T-helper 2 cell treated with Interferon-gamma antibody and Interleukin-4, amounts not matched to agents 5 μg/mL and 100 μg/mL, for 36 hours (primary cell): ENCODE data around the gene PRPF6.

Experiments
- DNase-seq: peaks from one replicate; pipeline ENCODE4 v3.0.0; 2021; ENCODE audit warnings: low spot score
- H3K27ac Mint-ChIP-seq: one replicate; pipeline ENCODE4 v1.8.0; 2021; ENCODE audit warnings: mild to moderate bottlenecking, mixed read lengths
- H3K27me3 Mint-ChIP-seq: one replicate; pipeline ENCODE4 v1.8.0; 2021; ENCODE audit warnings: low read depth, mixed read lengths
- H3K36me3 Mint-ChIP-seq: one replicate; pipeline ENCODE4 v1.8.0; 2021; ENCODE audit warnings: low read depth, mixed read lengths
- H3K4me1 Mint-ChIP-seq: one replicate; pipeline ENCODE4 v1.8.0; 2021; ENCODE audit warnings: low read depth, mixed read lengths
- H3K4me3 Mint-ChIP-seq: one replicate; pipeline ENCODE4 v1.8.0; 2022; ENCODE audit warnings: mild to moderate bottlenecking, moderate library complexity, mixed read lengths
- H3K9me3 Mint-ChIP-seq: one replicate; pipeline ENCODE4 v1.8.0; 2021; ENCODE audit warnings: mixed read lengths

Gene PRPF6

DNA sequence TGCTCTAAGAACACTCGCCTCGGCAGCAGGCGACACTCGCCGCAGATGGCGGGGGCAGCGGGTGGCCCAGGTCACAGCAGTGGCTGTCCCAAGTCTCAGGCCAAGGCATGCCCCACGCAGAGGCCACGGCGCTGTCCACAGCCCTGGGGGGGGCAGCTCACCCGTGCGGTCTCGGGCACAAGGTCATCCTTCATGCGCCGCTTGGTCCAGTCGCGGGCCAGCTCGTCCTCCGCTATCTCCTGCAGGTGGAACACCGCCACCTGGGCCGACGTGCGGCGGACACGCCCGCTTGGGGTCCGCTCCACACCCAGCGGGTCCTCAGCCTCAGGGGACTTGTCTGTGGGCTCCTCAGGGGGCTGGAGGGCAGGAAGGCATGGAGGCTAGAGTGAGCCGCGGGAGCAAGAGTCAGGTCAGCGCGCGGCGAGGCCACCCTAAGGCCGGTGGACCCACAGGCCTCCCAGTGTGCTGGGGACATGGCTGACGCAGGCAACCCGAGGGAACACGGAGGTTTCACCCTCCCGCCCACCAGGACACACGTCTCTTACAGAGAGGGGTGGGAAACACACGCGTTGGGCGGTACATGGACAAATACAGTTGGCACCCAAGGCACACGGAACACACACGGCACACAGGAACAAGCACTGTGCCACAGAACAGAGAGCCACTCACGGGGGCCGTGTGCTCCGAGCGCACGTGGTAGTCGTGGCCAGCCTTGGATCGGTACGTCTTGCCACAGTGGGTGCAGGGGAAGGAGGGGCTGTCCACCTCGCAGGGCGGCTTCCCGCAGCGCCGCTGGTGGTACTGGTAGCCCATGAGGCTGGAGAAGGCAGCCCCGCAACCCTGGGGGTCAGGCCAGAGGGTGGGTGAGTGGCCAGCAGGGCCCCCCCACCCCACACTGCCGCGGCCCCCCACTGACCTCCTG, 18.2 kb upstream of the PRPF6 start:
- Mint-ChIP-seq H3K27me3 (no peaks in the 10 kb centered on the region), H3K4me3 (no peak overlapping the region), H3K9me3 (no peaks in the 10 kb centered on the region), H3K36me3 (peaks cover 33% of the 10 kb centered on the region), H3K27ac (no peak overlapping the region), H3K4me1 (peaks cover 2% of the 10 kb centered on the region)
- DNase-seq, result no peak

GRCh38 chr20:63963348-63963741, 17.6 kb upstream of the PRPF6 start:
- Mint-ChIP-seq H3K27ac (no peak overlapping the region), H3K4me3 (no peak overlapping the region), H3K27me3 (no peaks in the 10 kb centered on the region), H3K4me1 (peaks cover 3% of the 10 kb centered on the region), H3K36me3 (peaks cover 38% of the 10 kb centered on the region), H3K9me3 (no peaks in the 10 kb centered on the region)
- no peak for DNase-seq

- peaks cover 6% of the 10 kb centered on the region for H3K4me1 Mint-ChIP-seq
- no peaks in the 10 kb centered on the region for H3K9me3 Mint-ChIP-seq
- no peaks in the 10 kb centered on the region for H3K27me3 Mint-ChIP-seq
- H3K4me3 Mint-ChIP-seq, result no peak overlapping the region
- DNase-seq, result no peak
- no peak overlapping the region for H3K27ac Mint-ChIP-seq
- peaks cover 42% of the 10 kb centered on the region for H3K36me3 Mint-ChIP-seq
Measured at GRCh38 chr20:63963784-63964301, 17.1 kb upstream of the PRPF6 start.

DNA sequence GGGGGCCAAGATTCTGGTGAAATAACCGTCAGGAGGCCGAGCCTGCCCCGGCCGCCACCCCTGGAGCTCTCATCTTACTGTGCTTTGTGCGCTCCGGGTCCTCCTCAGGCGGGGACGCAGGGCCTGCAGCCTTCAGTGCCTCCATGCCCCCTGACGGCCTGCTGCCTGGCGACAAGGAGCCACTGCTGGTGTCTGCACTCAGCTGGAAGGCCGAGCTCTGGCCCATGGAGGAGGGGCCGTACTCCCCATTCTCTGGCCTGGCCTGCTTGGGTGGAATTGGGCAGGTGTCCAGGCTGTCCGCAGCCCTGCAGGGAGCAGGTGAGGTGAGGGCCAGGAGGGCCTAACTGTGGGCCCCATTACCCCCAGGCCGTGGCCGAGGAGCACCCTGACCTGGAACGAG, 16.5 kb upstream of the PRPF6 start:
- H3K9me3 Mint-ChIP-seq, result no peaks in the 10 kb centered on the region
- no peak overlapping the region for H3K27ac Mint-ChIP-seq
- peaks cover 9% of the 10 kb centered on the region for H3K4me1 Mint-ChIP-seq
- H3K36me3 Mint-ChIP-seq, result peaks cover 42% of the 10 kb centered on the region
- no peak overlapping the region for H3K4me3 Mint-ChIP-seq
- no peak for DNase-seq
- no peaks in the 10 kb centered on the region for H3K27me3 Mint-ChIP-seq

DNA sequence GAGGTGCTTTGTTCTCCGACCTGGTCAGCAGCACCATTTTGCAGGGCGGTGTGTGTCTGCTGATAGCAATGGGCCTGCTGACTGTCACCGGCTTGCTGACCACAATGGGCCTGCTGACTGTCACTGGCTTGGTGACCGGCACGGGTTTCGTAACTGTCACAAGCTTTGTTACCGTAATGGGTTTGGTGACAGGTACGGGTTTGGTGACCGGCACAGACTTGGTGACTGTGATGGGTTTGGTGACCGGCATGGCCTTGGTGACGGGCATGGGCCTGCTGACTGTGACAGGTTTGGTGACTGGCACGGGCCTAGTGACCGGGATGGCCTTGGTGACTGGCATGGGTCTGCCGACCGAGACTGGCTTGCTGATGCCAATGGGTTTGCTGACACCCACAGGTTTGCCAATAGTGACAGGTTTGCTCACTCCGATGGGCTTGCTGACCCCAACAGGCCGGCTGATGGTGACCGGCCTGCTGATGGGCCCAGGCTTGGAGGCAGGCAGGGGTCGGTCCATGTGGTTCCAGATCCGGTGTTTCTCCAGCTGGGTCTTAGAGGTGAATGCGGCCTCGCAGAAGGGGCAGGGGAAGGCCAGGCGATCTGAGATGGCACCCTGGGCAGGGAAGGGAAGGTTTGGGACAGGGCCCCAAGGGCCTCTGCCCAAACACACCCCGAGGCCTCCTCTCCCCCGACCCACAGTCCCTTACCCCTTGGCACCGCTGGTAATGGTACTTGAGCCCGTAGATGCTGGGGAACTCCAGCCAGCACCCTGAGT, 14.6 kb upstream of the PRPF6 start:
- no peak overlapping the region for H3K4me3 Mint-ChIP-seq
- H3K36me3 Mint-ChIP-seq, result peaks cover 35% of the 10 kb centered on the region
- no peaks in the 10 kb centered on the region for H3K27me3 Mint-ChIP-seq
- no peak overlapping the region for H3K27ac Mint-ChIP-seq
- peaks cover 9% of the 10 kb centered on the region for H3K4me1 Mint-ChIP-seq
- no peak for DNase-seq
- no peaks in the 10 kb centered on the region for H3K9me3 Mint-ChIP-seq

- H3K27ac Mint-ChIP-seq, result no peak overlapping the region
- no peak overlapping the region for H3K4me3 Mint-ChIP-seq
- peaks cover 9% of the 10 kb centered on the region for H3K4me1 Mint-ChIP-seq
Measured at GRCh38 chr20:63966944-63967322, 14.0 kb upstream of the PRPF6 start.

GRCh38 chr20:63967330-63968135, 13.4 kb upstream of the PRPF6 start:
- no peak overlapping the region for H3K4me3 Mint-ChIP-seq
- no peaks in the 10 kb centered on the region for H3K9me3 Mint-ChIP-seq
- no peak for DNase-seq
- no peaks in the 10 kb centered on the region for H3K27me3 Mint-ChIP-seq
- H3K4me1 Mint-ChIP-seq, result peaks cover 9% of the 10 kb centered on the region
- H3K27ac Mint-ChIP-seq, result no peak overlapping the region
- peaks cover 31% of the 10 kb centered on the region for H3K36me3 Mint-ChIP-seq

More at GRCh38 chr20:63966944-63967322, 14.0 kb upstream of the PRPF6 start:
- Mint-ChIP-seq H3K9me3 (no peaks in the 10 kb centered on the region), H3K27me3 (no peaks in the 10 kb centered on the region), H3K36me3 (peaks cover 31% of the 10 kb centered on the region)
- DNase-seq, result no peak

DNA sequence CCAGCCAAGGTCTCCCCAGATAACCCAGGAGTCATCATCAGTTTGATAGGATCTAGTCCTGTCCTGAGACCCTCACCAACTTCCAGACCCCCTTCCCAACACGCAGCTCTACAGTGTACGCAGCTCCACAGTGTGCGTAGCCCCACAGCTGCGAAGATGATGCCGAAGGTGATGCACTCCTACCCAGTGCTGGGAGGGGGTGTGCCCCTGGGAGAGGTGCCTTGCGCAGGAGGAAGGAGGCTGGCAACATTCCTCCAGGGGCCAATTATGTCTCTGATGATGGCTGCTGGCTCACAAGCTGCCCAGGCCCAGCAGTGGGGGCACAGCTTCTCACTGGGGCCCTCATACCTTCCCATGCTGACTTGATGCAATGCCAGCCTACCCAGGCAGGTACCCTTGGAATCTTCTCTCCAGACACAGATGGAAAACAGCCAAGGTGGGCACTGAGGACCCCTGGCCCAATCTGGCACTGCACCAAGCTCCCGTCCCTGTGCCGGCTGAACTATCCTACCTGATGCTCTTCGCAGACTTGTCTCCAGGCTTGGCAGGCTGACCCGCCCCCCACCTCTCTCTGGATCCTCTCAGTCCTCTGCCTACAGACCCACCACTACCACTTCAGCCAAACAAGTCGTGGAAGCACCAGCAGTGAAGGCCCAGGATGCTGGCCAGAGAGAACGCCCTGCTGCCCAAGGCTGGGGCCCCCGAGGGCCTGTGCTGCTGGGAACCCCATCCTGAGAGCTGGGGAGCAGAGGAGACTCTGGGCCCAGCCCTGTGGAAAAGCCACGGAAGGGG, 12.6 kb upstream of the PRPF6 start:
- H3K4me3 Mint-ChIP-seq, result peak overlapping the region; percentile 86
- no peaks in the 10 kb centered on the region for H3K9me3 Mint-ChIP-seq
- no peak for DNase-seq
- peaks cover 10% of the 10 kb centered on the region for H3K4me1 Mint-ChIP-seq
- H3K27me3 Mint-ChIP-seq, result no peaks in the 10 kb centered on the region
- peaks cover 30% of the 10 kb centered on the region for H3K36me3 Mint-ChIP-seq
- peak overlapping the region; percentile 82 for H3K27ac Mint-ChIP-seq

GRCh38 chr20:63968928-63969760, 11.8 kb upstream of the PRPF6 start:
- Mint-ChIP-seq H3K4me1 (peaks cover 13% of the 10 kb centered on the region), H3K4me3 (peak overlapping the region; percentile 86)
- no peak for DNase-seq

GRCh38 chr20:63969838-63970713, 10.9 kb upstream of the PRPF6 start, which contains the start of gene ZNF512B:
Gene ZNF512B (minus strand): TSS chr20:63969930. CDS start chr20:63967950, 1,980 bp downstream.
- Mint-ChIP-seq H3K4me1 (peaks cover 13% of the 10 kb centered on the region), H3K27ac (peak within 1 kb of the TSS; percentile 82), H3K4me3 (peak within 1 kb of the TSS; percentile 86), H3K36me3 (peaks cover 34% of the 10 kb centered on the region), H3K9me3 (no peaks in the 10 kb centered on the region), H3K27me3 (no peaks in the 10 kb centered on the region)
- peak; percentile 43 for DNase-seq

More at GRCh38 chr20:63968928-63969760, 11.8 kb upstream of the PRPF6 start:
- Mint-ChIP-seq H3K36me3 (peaks cover 31% of the 10 kb centered on the region), H3K9me3 (no peaks in the 10 kb centered on the region), H3K27me3 (no peaks in the 10 kb centered on the region), H3K27ac (peak overlapping the region; percentile 82)

- peak overlapping the region; percentile 72 for H3K27ac Mint-ChIP-seq
- H3K4me1 Mint-ChIP-seq, result peaks cover 13% of the 10 kb centered on the region
Measured at GRCh38 chr20:63970714-63971431, 10.1 kb upstream of the PRPF6 start.

More at GRCh38 chr20:63970714-63971431, 10.1 kb upstream of the PRPF6 start:
- Mint-ChIP-seq H3K4me3 (peak overlapping the region; percentile 69), H3K27me3 (no peaks in the 10 kb centered on the region), H3K36me3 (peaks cover 33% of the 10 kb centered on the region), H3K9me3 (no peaks in the 10 kb centered on the region)
- DNase-seq, result no peak
